T follicular helper cell (primary cell): Measurements from ENCODE around the gene CCL8.

ENCODE experiments used
- DNase-seq: peaks from one replicate; pipeline ENCODE4 v3.0.0-alpha.2; 2020; ENCODE audit warnings: low read depth

CCL8 gene

DNA sequence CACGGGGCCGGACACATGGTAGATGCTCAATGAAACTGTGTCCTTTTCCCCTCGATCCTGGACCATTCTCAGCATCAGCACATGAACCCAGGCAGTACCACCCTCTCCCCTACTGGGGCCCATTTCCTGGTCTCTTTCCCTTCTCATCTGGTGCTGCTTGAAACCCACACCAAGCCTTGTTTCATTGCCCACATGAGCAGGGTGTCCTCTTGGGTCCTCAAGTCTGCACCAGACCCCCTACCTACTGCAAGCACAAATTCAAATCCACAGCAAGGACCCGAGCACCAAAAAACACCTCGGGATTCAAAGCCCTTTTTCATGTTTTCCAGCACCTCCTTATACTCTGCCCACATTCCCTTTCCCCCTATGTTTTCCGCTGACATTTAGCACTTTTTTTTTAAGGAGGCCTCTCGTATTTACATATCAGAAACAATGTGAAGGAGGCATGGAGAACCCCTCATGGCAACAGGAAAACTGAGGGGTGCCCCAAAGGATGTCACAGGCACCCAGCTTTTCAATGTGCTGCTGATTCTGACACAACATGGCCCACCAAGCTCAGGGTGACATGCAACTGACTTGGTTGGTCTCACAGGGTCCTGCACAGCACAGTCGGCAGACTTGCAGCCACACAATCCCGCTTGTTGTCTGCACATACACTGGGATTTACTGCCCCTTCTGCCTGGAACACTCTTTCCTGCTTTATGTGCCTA lies 48.4 kb downstream of the CCL8 start:
- DNase-seq, result no peak

DNA sequence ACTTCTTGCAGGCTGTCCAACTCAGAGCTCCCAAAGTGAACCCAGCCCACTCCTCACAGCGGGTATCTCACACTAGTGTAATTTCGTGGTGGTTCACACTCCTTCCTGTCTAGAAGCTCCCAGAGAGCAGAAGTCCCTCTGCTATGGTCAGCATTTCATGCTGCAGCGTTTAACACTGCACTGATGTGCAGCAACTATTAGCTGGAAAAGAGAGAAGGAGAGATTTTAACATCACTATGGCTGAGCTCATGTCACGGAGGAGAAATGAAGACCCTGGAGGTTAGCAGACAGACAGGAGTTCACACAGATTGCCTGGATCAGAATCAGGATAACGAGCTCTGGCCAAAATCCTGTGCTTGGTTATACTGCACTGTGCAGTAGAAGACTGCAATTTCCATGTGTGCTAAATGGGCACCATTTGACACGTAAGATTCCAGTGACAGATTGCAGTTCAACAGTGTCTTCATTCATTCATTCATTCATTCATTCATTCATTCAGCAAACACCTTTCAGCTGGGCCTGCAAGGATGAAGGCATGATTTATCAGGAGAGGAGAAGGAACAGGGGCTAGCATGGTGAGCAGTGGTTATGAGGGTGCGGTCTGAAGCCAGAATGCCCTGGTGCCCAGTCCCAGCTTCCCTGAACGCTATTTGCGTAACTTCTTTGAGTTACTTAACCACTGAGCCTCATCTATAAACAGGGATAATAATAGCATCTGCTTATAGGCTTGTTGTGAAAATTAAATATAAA lies 49.1 kb downstream of the CCL8 start:
- DNase-seq, result no peak

DNA sequence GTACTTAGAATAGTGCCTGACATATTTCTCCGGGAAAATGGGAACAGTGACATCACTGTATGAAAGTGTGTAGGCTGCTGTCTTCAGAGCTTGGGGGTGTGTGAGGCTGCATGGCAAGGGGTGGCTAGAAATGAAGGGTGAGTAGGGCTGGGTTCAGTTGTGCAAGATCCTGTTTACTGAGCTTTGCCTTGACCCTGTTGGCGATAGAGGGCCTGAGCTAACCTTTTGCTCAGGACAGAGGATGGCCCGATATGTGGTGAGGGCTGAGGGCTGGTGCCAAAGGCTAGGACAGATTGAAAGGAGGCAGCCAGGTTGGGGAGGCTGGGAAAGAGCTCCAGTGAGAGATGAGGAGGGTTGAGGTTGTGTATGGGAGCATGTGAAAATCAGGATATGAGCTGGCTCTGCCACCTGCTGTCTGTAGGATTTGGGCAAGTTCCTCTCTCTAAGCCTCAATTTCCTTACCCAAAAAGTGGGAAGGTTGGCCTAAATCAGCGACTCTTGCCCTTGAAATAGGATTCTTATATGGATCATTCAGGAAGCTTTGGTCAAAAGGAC lies 49.8 kb downstream of the CCL8 start:
- DNase-seq, result no peak

DNA sequence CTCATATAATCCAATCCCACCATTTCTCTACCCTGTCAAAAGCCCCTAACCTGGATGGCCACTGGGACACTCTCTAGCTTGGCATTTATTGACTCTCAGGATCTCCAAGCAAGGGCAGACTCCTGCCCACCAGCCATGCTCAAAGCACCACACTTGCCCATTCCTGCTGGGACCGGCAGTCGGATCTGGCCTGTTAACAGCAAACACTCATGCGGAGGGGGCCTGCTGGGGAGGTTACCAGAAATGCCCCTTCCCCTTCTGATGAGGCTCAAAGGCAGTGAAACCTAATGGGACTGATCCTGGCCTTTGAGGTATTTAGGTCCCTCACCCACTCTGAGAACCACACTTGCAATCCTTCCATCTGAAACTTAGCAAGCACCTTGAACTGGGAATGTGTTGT lies 50.3 kb downstream of the CCL8 start:
- DNase-seq, result no peak

DNA sequence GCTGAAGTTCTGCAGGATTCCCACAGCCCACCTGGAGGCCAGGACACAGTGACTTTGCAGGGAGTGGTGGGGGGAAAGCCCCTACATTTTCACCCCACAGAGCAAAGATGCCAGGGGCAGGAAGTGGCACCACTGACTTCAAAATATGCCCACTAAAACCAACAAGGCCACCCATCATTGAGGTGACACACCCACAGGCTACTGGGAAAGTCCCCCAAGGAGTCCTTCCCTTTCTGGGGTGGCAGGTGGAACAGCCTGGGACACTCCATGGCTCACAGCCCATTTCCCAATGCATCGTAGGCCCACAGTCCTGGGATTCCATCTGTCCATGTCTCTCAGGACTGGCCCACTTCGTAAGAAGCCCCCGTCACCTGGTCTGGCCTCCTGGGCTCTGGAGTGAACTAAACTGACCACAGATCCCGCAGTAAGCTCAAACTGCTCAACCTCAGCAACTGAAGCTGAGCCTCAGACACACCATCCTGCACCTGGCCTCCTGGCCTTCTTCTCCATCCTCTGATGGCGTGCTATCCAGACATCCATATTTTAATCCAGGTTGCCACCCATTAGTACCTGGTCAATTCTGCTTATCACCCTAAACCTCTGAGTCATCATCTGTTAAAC lies 51.3 kb downstream of the CCL8 start:
- no peak for DNase-seq

DNA sequence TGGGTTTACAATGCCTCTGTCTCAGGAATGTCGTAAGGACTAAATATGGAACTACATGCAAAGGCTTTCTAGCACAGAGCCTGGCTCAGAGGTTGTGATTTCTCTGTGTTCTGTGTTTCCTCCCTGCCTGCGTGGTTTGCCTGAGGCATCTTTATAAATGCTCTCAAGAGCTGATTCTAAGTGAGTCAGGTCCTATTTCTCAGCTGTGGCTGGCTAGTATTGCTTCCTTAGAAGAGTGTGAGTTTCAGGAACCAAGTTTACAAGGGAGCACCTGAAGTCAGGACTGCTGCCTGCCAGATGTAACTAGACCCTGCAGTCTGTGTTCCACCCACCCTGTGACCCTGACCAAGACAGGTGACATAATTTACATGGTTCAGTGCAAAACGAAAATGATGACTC lies 51.8 kb downstream of the CCL8 start:
- DNase-seq, result no peak
